Spleen (tissue), 7 donors: ENCODE data around the gene CYLD.

ENCODE experiments used
- CTCF ChIP-seq, 11 experiments: fragments of 200-600 bp in 7 of 11; fragments of 450-650 bp in 4 of 11; sonication (generic) in 4 of 11; IDR thresholded peaks in 8 of 11; conservative IDR thresholded peaks in 3 of 11; 1 replicate in 7 of 11; 2 replicates in 4 of 11; pipeline versions ENCODE4 v1.4.0 to v1.8.0; 2016 to 2021; ENCODE audit warnings: antibody characterized with exemption in 11 of 11, inconsistent platforms in 4 of 11, mild to moderate bottlenecking in 1 of 11
- POLR2A ChIP-seq, 3 donors: fragments of 450-650 bp; IDR thresholded peaks; one replicate each; pipeline ENCODE4 v1.5.1; 2017; ENCODE audit warnings: antibody characterized with exemption in 3 of 3, mild to moderate bottlenecking in 1 of 3
- donor health status: DM: no; HTN: no; CAD: no; lungs with moderate emphysema.
- donor health status: DM: no; HTN: no; CAD: no.
- donor health status: DM: no; HTN: no; CAD: no.

GRCh38 chr16:50731130-50731988 is 10.5 kb upstream of the CYLD start:
- TF ChIP-seq POLR2A (IDR thresholded peaks at IDR 0.05) (no peak), CTCF (IDR thresholded peaks at IDR 0.05 in 8 of 11, conservative IDR thresholded peaks at IDR 0.05 in 3 of 11) (no peak)
